A204.1 (cell line): Measurements from ENCODE around the gene MCL1.
"Not testable (repeated sequence)": the region's sequence is repeated elsewhere in the genome, so short reads cannot be mapped to it uniquely, and the experiment has no call there.

Experiments
- FAIRE-seq: peaks from 2 replicates; lab custom pipeline; 2012; peaks lifted over from hg19 to GRCh38; lab: Jason Lieb, UNC

Gene MCL1

DNA sequence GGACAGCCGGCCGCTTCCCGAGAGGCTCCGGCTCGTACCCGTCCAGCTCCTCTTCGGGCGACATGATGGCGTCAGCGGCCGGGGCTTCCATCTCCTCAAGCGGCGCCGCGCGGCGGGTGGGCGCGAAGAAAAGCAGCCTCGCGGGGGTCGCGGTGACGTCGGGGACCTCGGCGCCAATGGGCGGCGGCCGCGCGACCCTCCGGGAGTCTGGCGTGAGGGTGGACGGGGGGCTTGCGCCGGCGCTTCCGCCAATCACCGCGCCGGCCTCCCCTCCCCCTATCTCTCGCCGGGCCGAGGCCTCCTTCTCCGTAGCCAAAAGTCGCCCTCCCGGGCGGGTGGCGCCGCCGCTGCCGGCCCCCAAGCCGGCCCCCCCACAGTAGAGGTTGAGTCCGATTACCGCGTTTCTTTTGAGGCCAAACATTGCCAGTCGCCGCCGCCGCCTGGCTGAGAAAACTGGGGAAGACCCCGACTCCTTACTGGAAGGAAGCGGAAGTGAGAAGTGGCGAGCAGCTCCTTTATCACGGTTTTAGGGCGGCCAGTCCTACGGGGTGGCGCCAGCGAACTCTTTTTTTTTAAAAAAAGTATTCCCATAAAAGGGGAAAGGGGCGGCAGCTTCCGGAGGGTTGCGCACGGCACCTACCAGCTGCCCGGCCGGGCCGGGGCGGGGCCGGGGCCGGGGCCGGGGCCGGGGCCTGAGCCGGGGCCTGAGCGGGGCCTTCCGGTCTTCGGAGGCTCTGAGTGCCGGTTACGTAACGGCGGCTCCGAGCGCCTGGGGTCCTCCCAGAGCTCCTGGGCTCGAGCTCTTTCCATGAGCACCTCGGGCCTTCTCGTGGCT, at the start of gene MCL1:
Gene MCL1 (minus strand): TSS at position 501 of the 835 bp plus-strand sequence. CDS start 80 bp downstream, at position 421.
- FAIRE-seq: no peak

DNA sequence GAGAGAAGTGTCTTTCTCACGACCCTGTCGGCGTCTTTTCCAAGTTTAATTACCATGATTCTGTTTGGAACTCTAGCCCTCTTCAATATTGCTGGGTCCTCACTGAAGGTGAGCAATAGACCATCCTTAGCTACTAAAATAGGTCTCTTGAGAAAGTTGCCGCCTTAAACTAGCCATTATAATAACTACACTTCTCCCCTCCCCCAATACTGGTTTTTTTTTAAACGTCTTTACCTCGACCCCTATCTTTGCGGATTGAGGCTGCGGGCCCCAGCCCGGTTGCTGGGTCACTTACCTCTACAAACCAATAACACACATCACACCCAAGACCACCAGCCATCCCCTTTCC, 49.3 kb upstream of the MCL1 start:
- FAIRE-seq: no peak

DNA sequence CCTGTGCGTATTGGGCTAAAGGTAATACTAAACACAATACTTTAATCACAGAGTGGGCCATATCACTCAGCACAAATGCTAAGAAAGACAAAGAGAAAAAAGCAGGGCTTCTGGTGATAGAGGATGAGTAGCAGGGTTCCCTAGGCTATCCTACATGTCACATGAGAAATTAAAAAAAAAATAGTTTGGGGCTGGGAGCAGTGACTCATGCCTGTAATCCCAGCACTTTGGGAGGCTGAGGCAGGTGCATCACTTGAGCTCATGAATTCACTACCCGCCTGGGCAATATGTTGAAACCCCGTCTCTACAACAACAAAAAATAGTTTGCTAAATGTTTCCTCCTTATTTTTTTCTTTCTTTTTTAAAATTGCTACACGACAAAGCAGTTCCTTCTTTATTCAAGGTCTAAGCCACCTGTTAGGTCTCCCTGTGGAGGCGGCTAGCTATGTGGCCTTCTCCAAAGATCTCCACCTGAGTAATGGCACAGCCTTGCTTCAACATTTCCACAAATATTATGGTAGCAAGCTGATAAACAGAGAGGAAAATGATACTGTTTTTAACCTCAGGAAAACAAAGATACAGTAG, 48.5 kb upstream of the MCL1 start:
- FAIRE-seq: no peak

DNA sequence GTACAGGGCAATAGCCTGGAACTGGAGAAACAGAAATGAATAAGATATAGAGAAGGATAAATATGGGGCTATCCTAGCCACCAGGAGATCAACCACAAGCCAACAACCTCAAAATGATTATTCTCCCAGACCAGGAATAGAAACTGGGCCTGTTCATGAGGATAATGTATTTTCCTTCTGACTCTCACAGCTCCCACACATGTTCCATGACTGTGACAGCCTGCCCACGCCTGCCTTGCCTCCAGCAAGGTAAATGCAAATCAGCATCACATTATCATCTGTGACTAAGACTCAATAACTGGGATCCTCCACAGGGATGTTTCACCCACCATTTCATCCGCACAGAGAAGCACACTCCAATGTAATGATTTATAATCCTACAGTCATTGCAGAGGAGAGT, 46.7 kb upstream of the MCL1 start:
- FAIRE-seq: no peak

DNA sequence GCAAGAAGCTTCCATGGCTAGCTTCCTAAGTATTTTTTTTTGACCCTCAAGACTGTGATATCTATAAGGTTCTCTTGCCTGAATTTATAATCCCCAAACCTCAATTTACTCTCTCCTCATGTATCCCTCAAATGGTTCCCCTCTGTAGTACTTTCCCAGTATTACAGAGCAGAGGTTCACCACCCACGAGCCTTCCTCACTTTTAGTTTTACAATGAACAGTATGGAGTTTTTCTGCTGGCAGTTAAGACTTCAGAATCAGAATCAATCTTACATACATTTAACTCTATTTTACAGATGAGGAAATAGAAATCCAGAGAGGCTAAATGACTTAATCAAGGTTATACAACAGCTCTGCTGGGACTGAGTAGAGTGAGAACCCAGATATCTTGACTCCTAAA, 45.1 kb upstream of the MCL1 start:
- not testable (repeated sequence) for FAIRE-seq

DNA sequence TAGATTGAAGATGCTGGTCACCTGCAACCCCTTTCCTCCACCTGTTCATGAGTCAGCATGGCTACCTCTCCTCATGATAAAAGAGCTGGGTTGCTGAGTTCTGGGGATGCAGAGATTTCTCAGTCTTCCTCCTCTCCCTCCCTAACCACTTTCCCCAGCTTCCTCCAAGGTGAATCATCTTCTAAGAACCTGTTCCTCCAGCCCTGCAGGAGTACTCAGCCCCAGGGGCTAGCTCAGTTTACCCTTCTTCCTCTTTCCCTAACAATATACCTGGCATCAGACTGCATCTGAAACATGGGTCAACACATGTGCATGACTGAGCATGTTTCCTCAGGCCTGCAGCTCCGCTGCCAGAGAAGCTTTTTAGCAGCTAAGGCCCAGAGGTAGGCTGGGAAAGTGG, 44.7 kb upstream of the MCL1 start:
- not testable (repeated sequence) for FAIRE-seq

DNA sequence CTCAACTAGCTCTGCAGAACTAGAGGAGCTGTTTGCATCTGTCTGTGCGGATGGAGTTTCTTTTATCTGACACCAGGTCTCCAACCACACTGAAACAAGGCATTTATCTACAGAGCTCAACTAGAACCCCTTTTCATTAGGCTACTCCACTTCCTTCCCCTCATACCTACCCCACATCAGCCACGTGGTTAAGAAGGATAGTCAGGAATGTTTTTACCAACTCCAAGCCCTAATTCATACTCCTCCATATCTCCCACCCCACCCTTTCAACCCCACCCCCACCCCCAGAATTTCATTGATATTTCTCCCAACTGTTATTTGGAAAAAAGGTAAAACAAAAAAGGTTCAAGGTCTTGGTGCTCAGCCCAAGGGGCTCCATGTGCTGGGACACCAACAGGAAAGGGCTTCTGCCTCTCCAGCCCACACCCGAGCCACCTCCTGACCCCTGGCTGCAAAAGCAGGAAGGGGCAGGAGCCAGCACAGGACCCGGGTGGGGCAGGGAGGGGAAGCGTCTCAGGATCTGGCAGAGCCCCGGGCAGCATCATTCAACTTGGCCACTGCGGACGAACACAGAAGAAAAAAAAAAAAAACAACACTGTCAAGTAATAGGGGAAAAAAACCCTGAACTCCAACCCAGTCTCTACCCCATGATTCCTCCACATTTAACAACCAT, 43.0 kb upstream of the MCL1 start:
- FAIRE-seq: no peak

DNA sequence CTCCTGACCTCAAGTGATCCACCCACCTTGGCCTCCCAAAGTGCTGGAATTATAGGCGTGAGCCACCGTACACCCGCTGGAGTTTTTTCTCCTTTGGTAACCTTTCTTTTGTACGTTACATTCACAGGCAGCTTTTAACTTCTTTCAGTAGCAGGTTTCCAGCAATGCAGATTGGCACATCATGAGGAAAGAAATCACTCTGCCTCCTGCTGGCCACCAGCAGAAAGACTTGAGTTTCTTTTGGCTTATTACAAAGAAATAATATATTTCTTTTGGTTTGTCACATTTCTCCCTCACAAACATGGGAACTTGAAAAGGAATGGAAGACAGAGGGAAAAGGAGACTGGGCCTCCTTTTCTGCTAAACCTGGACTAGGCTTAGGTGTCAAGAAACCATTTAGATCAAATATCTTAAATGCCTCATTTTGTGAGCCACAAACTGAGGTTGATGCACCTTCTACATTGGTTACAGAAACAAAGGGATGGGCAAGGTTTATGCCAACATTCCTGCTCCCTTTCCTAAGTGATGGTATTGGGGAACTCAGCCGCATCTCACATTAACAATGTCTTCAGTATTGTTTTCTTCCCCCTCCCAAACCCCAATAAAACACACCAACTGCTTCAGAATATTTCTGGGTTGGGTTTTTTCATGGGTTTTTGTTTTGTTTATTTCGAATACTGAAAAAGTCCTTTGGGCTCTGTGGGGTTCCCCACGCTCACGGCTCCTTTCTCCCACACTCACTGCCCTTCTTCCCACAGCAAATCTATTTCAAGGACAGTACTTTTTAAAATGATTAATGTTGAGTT, 42.3 kb upstream of the MCL1 start:
- peak; percentile 60 for FAIRE-seq

DNA sequence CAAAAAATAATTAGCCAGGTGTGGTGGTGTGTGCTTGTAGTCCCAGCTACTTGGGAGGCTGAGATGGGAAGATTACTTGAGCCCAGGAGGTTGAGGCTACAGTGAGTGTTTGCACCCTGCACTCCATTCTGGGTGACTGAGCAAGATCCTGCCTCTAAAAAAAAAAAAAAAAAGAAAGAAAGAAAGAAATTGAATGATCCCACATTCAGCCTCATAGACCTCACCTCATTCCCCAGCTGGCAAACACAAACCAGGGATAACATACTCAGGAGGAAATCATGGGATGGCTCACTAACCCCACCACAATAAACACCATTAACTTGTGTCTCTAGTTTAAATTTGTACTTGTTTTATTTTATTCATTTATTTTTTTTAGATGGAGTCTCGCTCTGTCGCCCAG, 41.5 kb upstream of the MCL1 start:
- no peak for FAIRE-seq

DNA sequence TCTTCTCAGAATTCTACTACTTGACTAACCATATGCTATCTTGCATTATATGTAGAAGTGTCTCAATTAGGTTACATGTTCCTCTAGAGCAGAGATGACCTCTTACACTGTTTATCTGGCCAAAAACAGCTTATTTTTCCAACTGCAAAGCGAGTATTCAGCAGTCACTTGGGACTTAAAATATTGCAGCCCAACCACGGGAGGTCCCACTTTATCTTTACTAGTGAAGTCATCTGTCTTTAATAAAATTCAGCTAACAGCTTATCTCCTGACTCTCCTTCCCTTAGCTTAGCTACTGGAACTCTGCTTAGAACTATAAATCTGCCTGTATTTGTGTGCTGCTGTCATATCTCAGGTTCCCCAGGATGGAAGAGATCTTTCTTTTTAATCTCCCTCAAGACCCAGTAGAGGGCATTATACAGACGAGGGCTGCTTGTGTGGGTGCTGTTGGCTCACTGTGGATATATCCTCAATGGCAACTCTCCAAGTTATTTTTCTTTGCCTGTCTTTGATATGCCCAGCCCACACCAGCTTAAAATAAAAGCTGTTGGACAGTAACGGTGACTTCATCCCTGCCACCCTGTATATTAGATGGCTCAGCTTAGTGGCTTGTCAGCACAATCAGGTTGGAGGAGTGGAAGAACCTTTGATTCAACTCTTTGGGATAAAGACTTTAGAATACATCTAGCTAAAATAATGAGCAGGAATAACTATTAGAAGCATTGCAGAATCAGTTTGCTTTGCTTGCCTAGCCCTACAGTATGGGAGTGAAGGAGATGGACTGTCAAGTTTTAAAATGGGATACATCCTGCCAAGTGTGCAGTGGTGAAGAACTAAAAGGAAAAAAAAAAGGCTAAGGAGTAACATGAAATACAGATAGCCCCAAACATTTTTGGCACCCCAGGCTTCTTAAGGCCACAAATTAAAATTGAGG, 40.4 kb upstream of the MCL1 start:
- no peak for FAIRE-seq

DNA sequence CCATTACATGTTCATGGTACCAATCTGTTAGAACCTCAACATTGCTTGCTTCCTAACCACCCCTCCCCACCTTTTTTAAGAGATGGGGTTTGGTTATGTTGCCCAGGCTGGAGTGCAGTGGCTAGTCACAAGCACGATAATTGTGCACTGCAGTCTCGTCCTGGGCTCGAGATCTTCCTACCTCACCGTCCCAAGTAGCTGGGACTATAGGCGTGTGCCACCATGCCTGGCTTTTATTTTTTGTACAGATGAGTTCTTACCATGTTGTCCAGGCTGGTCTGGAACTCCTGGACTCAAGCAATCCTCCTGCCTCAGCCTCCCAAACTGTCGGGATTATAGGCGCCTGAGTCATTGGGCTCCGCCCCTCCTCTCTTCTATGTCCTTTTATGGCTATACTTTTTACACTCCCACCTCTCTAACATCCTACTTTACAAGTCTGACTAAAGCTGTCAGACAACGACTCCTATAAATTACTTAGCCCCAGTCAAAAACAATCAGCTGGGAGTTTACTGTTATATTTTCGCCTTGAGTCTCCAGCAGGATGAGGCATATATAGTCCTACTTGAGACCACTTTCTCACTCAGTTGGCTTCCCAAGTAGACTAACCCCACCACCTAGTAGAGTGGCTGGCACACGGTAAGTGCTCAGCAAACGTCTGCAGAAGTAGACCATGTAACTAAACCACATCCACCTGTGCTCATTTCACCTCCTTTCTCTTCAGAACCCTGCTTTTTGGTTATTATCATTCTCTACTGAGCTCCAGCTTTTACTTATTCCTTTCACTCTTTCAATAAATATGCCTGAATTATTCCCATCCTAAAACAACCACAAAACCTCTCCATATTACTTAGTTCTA, 36.2 kb upstream of the MCL1 start:
- FAIRE-seq: no peak

DNA sequence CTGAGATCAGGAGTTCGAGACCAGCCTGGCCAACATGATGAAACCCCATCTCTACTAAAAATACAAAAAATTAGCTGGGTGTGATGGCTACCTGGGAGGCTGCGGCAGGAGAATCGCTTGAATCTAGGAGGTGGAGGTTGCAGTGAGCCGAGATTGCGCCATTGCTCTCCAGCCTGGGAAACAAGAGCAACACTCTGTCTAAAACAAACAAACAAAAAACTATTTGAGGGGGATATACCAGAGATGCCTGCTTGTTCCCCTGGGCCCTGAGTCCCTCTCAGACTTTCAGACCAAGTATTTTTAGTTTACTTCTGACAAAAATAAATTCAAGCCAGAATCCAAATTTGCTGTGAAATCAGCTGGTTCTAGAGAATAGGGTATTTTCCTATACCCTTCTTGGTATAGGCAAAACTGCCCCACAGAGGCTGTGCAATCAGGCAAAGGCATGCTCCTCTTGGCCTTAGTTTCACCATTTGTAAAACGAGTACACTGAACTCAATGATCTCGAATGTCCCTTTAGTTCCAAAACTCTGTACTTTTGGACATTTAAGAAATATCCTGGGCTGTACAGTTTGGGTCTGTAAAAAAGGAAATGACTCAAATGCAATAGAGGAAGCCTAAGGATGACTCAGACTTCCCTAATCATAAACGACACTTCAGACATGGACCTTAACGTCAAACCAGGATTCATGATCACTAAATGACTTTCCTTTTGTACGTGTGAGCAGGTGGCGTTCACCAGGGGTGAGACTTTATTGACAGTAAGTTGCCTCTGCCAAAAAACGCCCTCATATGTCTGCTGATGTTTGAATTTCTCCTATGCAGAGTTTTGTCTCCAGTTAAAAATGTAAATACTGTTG, 33.9 kb upstream of the MCL1 start:
- FAIRE-seq: peak; percentile 76

DNA sequence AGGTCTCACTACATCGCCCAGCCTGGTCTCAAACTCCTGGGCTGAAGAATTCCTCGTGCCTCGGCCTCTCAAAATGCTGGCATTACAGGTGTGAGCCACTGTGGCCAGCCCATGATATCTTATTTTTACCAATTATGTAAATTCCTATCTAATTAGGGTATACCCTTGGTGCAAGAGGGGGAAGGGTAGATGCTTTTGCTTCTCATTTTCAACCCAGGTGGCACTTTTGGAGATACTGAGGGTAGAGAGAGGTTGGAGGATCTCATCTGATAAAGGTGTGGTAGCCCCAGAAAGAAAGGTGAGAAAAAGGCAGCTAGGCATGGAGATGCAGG, 32.6 kb upstream of the MCL1 start:
- FAIRE-seq: no peak

DNA sequence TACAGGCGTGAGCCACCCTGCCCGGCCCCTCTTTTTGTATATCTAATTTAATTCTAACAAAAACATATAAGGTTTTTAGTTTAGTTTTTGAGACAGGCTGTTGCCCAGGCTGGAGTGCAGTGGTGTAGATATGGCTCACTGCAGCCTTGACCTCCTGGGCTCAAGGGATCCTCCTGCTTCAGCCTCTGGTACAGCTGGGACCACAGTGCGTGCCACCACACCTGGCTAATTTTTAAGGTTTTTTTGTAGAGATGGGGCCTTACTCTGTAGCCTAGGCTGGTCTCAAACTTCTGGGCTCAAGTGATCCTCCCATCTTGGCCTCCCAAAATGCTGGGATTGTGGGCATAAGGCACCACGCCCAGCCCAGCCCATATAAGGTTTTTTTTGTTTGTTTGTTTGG, 31.2 kb upstream of the MCL1 start:
- FAIRE-seq: no peak

DNA sequence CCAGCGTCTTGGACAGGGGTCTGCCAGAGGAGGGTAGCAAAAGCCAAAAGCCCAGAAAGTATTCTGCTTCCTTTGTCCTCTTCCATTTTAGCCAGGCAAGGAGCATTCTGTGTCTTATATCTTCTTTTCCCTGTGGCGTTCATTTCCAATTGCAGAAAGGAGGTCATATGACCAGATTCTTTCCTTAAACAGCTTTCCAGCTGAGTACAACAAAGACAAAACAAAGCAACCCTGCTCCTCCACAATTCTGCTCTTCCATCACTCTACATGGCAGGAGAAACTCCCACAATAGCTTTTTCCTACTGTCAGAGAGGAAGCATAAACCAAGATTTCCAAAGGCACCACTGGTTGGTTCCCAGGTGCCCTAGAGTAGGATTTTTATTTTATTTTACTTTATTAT, 30.3 kb upstream of the MCL1 start:
- FAIRE-seq: no peak

DNA sequence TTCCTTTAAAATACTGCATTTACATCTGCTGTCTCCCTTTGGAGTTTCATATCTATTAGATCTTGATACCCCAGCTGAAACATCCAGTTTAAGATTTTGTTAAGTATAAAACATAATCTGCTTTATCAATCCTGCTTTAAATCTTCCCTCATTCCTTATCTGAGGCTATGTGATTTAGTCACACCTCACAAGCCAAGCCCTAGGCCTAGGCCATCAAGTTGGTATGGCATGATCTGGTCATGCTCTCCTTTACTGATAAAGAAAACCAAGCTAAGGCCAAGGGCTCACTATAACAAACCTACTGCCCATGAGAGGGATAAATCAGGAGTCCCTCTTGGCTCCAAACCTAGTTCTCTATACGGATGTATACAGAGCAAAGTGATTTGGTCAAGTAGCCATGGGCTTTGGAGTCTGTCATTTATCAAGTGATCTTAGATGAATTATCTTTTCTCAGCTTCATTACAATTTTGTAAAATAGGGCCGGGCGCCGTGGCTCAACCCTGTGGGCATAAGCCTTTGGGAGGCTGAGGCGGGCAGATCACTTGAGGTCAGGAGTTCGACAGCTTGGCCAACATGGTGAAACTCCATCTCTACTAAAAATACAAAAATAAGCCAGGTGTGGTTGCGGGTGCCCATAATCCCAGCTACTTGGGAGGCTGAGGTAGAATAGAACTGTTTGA, 27.2 kb upstream of the MCL1 start:
- FAIRE-seq: no peak

DNA sequence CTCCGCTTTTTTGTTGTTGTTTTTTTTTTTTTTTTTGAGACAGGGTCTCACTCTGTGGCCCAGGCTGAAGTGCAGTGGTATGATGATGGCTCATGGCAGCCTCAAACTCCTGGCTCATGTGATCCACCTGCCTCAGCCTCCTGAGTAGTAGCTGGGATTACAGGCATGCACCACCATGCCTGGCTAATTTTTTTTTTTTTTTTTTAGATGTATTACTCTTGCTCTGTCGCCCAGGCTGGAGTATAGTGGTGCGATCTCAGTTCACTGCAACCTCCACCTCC, 26.0 kb upstream of the MCL1 start:
- FAIRE-seq: not testable (repeated sequence)

DNA sequence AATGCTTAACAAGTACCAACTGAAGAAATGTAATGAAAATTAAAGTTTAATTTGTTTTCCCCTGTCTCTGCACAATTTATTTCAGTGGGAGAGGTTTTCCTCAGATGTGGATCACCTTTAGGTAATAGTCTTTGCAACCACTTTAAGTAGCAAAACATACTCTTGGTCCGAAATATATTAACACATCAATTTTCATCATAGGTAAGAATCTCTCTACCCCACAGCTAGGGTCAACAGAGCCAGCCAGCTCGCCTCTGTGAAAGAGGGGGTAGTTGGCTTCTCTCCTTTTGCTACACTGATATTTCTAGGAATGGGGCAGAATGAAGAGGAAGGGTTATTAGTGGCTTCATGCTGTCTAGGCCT, 24.8 kb upstream of the MCL1 start:
- no peak for FAIRE-seq

DNA sequence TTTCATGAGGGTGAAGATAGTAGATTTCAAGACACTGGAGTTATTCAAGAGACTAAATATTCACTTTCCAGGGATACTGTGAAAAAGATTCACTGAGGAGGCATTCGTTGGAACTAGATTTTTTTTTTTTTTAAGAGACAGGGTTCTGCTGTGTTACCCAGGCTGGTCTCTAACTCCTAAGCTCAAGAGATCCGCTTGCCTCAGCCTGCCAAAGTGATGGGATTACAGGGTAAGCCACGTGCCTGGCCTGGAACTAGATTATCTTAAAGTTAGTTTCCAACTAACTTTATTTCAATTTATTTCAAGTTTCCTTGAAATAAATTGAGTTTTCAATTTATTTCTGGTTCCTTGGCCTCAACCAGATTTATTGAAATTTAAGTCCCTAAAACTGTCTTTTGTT, 24.3 kb upstream of the MCL1 start:
- no peak for FAIRE-seq

DNA sequence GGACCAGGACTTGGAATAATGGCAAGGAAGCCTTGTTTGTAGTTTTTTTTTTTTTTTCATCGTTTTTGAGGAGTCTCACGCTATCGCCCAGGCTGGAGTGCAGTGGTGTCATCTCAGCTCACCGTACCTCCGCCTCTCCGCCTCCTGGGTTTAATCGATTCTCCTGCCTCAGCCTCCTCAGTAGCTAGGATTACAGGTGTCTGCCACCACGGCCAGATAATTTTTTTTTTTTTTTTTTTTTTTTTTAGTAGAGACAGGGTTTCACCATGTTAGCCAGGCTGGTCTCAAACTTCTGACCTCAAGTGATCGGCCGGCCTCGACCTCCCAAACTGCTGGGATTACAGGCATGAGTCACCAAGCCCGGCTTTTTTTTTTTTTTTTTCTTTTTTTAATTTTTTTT, 23.0 kb upstream of the MCL1 start:
- FAIRE-seq: not testable (repeated sequence)
